DOHH2 (cell line): Measurements from ENCODE around the gene SMPD2.

Experiments
- H3F3A ChIP-seq: fragments of 200-600 bp; sonication (generic), shearing (Covaris generic); 2 replicates; pipeline ENCODE4 v1.6.0; 2016; ENCODE audit warnings: antibody characterized with exemption, mild to moderate bottlenecking; ENCODE audit not compliant: control insufficient read depth, insufficient read depth
- H3K27ac ChIP-seq: fragments of 200-600 bp; sonication (generic); 2 replicates; pipeline ENCODE4 v1.5.1; 2014; ENCODE audit warnings: low read depth, mild to moderate bottlenecking, low read length, moderate library complexity
- H3K27me3 ChIP-seq: fragments of 200-600 bp; sonication (generic); 2 replicates; pipeline ENCODE4 v1.6.1; 2014; ENCODE audit warnings: mild to moderate bottlenecking, low read length, mixed read lengths; ENCODE audit not compliant: control insufficient read depth
- H3K36me3 ChIP-seq: fragments of 200-600 bp; sonication (generic); 2 replicates; pipeline ENCODE4 v1.6.1; 2014; ENCODE audit warnings: mild to moderate bottlenecking, low read length, moderate library complexity, mixed read lengths; ENCODE audit not compliant: control insufficient read depth
- H3K4me1 ChIP-seq: fragments of 200-600 bp; sonication (generic); 2 replicates; pipeline ENCODE4 v1.6.1; 2014; ENCODE audit warnings: mild to moderate bottlenecking, low read length, mixed read lengths; ENCODE audit not compliant: control insufficient read depth
- H3K4me2 ChIP-seq: fragments of 200-600 bp; sonication (generic); 2 replicates; pipeline ENCODE4 v1.6.0; 2014; ENCODE audit warnings: mild to moderate bottlenecking, low read length, moderate library complexity
- H3K4me3 ChIP-seq: fragments of 200-600 bp; sonication (generic); 2 replicates; pipeline ENCODE4 v1.5.1; 2014; ENCODE audit warnings: mild to moderate bottlenecking, low read length, mixed read lengths
- H3K79me2 ChIP-seq: fragments of 200-600 bp; sonication (generic); 2 replicates; pipeline ENCODE4 v1.6.1; 2014; ENCODE audit warnings: mild to moderate bottlenecking, low read length, mixed read lengths; ENCODE audit not compliant: control insufficient read depth
- H3K9me2 ChIP-seq: fragments of 200-600 bp; sonication (generic); replicated peaks from 2 replicates; pipeline ENCODE4 v1.6.1; 2014; ENCODE audit warnings: mild to moderate bottlenecking, low read length, mixed read lengths; ENCODE audit not compliant: control insufficient read depth
- H3K9me3 ChIP-seq: fragments of 200-600 bp; sonication (generic); 2 replicates; pipeline ENCODE4 v1.6.1; 2014; ENCODE audit warnings: antibody characterized with exemption, low read length, mixed read lengths; ENCODE audit not compliant: control insufficient read depth, insufficient read depth
- H4K20me1 ChIP-seq: fragments of 200-600 bp; sonication (generic); 2 replicates; pipeline ENCODE4 v1.6.0; 2014; ENCODE audit warnings: low read depth, mild to moderate bottlenecking, antibody characterized with exemption, low read length, moderate library complexity; ENCODE audit not compliant: control insufficient read depth, insufficient read depth
- CTCF ChIP-seq: fragments of 200-600 bp; sonication (generic); IDR thresholded peaks from one replicate; pipeline ENCODE4 v1.5.1; 2014; ENCODE audit warnings: antibody characterized with exemption, mild to moderate bottlenecking, low read depth, low read length; ENCODE audit not compliant: poor library complexity, severe bottlenecking
- EZH2phosphoT487 ChIP-seq: fragments of 200-600 bp; sonication (generic); IDR thresholded peaks from 2 replicates; pipeline ENCODE4 v1.6.1; 2017; ENCODE audit warnings: borderline replicate concordance, mild to moderate bottlenecking, antibody characterized with exemption, low read length, moderate library complexity, mixed read lengths

The SMPD2 gene

GRCh38 chr6:109485266-109485935 lies 44.9 kb downstream of the SMPD2 start:
- Histone ChIP-seq H3K4me1 (peaks cover 28% of the 10 kb centered on the region), H4K20me1 (peaks cover 5% of the 10 kb centered on the region; the same call in 1 of the 2 replicates), H3K27me3 (no peaks in the 10 kb centered on the region; the same call in 1 of the 2 replicates), H3K79me2 (peaks cover 26% of the 10 kb centered on the region), H3F3A (peaks cover 4% of the 10 kb centered on the region), H3K4me2 (no peak overlapping the region), H3K9me3 (no peaks in the 10 kb centered on the region), H3K4me3 (no peak overlapping the region), H3K36me3 (peaks cover 17% of the 10 kb centered on the region), H3K27ac (no peak overlapping the region), H3K9me2 (no peaks in the 10 kb centered on the region)
- no peak for TF ChIP-seq CTCF

- no peak overlapping the region for H3K27ac ChIP-seq
- no peak for TF ChIP-seq CTCF
- no peak for TF ChIP-seq EZH2phosphoT487
- no peaks in the 10 kb centered on the region for H3K9me3 ChIP-seq
- H3K27me3 ChIP-seq, result no peaks in the 10 kb centered on the region; the same call in 1 of the 2 replicates
- H3K9me2 ChIP-seq, result no peaks in the 10 kb centered on the region
- peaks cover 27% of the 10 kb centered on the region for H3K4me1 ChIP-seq
- peaks cover 11% of the 10 kb centered on the region for H3K36me3 ChIP-seq
- H3K4me3 ChIP-seq, result no peak overlapping the region
- H3F3A ChIP-seq, result peaks cover 4% of the 10 kb centered on the region
- no peak overlapping the region for H3K4me2 ChIP-seq
- peaks cover 3% of the 10 kb centered on the region; the same call in 1 of the 2 replicates for H4K20me1 ChIP-seq
- peaks cover 19% of the 10 kb centered on the region for H3K79me2 ChIP-seq
Observed at GRCh38 chr6:109486068-109486467, 45.5 kb downstream of the SMPD2 start.

- Histone ChIP-seq H3K36me3 (no peaks in the 10 kb centered on the region), H3K9me2 (no peaks in the 10 kb centered on the region), H3K79me2 (no peaks in the 10 kb centered on the region), H3K27me3 (no peaks in the 10 kb centered on the region; the same call in 1 of the 2 replicates), H3K27ac (no peak overlapping the region), H3K4me3 (no peak overlapping the region), H3F3A (peaks cover 4% of the 10 kb centered on the region), H4K20me1 (no peaks in the 10 kb centered on the region), H3K4me1 (peaks cover 24% of the 10 kb centered on the region), H3K9me3 (no peaks in the 10 kb centered on the region), H3K4me2 (no peak overlapping the region)
- no peak for TF ChIP-seq EZH2phosphoT487
- TF ChIP-seq CTCF, result no peak
Observed at GRCh38 chr6:109488001-109488400, 47.5 kb downstream of the SMPD2 start.
